Mesothelial cell of epicardium (in vitro differentiated cells): ENCODE data around the gene NACA. TPM values are rescaled to one million over a fixed set of nuclear protein-coding genes. Genes with fewer than 3 reads are reported as not detected.
A peak's percentile ranks its signal among the peaks of the same experiment; 100 is the strongest.

Experiments
- DNase-seq, 2 experiments: peaks; one replicate each; pipeline ENCODE4 v3.0.0; 2021; ENCODE audit warnings: low spot score in 2 of 2; ENCODE audit not compliant: unreplicated experiment in 2 of 2
- H3K27ac Mint-ChIP-seq: 2 replicates; pipeline ENCODE4 v1.8.0; 2021; ENCODE audit warnings: mixed read lengths
- H3K27me3 Mint-ChIP-seq: 2 replicates; pipeline ENCODE4 v1.8.0; 2021; ENCODE audit warnings: low read depth, mixed read lengths
- H3K36me3 Mint-ChIP-seq: 2 replicates; pipeline ENCODE4 v1.8.0; 2021; ENCODE audit warnings: mixed read lengths
- H3K4me1 Mint-ChIP-seq: 2 replicates; pipeline ENCODE4 v1.8.0; 2021; ENCODE audit warnings: mixed read lengths
- H3K4me3 Mint-ChIP-seq: 2 replicates; pipeline ENCODE4 v1.8.0; 2021; ENCODE audit warnings: mild to moderate bottlenecking, moderate library complexity, mixed read lengths
- H3K9me3 Mint-ChIP-seq: 2 replicates; pipeline ENCODE4 v1.8.0; 2021; ENCODE audit warnings: mixed read lengths
- total RNA-seq: library from RNA; stranded (reverse); gene quantifications from 3 replicates; pipeline ENCODE4 v1.2.1, GENCODE V29; 2021
- TF ChIP-seq, protein P1 (sequence below): fragments of 200-600 bp; sonication (generic); IDR thresholded peaks from one replicate; pipeline ENCODE4 v1.5.0; 2021; ENCODE audit warnings: antibody characterized with exemption; ENCODE audit not compliant: unreplicated experiment

NACA gene
- total RNA-seq, 1 donor from 2014 or later, result 919 TPM

- TF ChIP-seq, protein P1, sequence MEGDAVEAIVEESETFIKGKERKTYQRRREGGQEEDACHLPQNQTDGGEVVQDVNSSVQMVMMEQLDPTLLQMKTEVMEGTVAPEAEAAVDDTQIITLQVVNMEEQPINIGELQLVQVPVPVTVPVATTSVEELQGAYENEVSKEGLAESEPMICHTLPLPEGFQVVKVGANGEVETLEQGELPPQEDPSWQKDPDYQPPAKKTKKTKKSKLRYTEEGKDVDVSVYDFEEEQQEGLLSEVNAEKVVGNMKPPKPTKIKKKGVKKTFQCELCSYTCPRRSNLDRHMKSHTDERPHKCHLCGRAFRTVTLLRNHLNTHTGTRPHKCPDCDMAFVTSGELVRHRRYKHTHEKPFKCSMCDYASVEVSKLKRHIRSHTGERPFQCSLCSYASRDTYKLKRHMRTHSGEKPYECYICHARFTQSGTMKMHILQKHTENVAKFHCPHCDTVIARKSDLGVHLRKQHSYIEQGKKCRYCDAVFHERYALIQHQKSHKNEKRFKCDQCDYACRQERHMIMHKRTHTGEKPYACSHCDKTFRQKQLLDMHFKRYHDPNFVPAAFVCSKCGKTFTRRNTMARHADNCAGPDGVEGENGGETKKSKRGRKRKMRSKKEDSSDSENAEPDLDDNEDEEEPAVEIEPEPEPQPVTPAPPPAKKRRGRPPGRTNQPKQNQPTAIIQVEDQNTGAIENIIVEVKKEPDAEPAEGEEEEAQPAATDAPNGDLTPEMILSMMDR, result no peak
- Mint-ChIP-seq H3K27me3 (no peaks in the 10 kb centered on the region), H3K36me3 (peaks cover 32% of the 10 kb centered on the region), H3K27ac (peak overlapping the region; percentile 99), H3K4me1 (peaks cover 67% of the 10 kb centered on the region), H3K9me3 (no peaks in the 10 kb centered on the region), H3K4me3 (peak overlapping the region; percentile 98)
- no peak for DNase-seq
Measured at GRCh38 chr12:56721721-56722120, 3.4 kb downstream of the NACA start.

DNA sequence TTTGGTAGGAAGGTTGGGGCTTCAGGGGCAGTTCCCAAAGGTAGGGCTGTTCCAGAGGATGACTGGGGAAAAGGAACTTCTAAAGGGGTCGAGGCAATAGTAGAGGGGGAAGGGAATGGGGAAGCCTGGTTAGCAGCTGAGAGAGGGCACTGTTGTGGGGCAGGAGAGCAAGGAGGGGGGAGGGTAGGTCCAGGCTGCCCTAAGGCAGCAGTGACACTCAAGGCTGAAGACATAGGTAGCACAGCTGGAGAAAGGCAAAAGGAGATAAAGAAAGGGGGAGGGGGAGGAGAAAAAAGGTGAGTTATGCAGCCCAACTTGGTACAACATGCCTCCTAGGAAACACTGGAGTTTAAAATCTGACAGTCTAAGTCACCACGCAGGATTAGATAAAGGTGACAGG, 3.9 kb downstream of the NACA start:
- Mint-ChIP-seq H3K27me3 (no peaks in the 10 kb centered on the region), H3K4me1 (peaks cover 72% of the 10 kb centered on the region), H3K36me3 (peaks cover 34% of the 10 kb centered on the region), H3K9me3 (no peaks in the 10 kb centered on the region), H3K27ac (peak overlapping the region; percentile 99), H3K4me3 (no peak overlapping the region)
- TF ChIP-seq, protein P1, result no peak
- no peak for DNase-seq

DNA sequence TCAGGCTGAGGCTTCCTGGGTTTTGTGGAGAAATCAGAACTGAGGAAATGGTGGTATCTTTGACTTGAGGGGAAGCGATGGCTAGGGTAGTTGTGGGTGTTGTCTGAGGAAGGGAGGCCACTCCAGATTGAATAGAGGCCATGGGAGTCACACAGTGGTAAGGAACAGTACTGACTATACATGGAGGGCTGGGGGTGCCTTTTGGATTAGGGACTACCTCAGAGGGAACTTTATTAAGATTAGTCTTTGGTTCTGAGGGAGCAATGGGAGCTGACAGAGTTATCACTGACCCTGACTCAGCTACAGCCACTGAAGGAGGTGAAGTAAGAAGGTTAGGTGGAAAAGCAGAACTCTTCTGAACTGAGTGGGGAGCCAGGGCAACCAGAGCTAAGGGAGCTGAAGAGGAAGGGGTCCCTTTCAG, 4.4 kb downstream of the NACA start:
- H3K27me3 Mint-ChIP-seq, result no peaks in the 10 kb centered on the region
- no peaks in the 10 kb centered on the region for H3K9me3 Mint-ChIP-seq
- TF ChIP-seq, protein P1, result no peak
- H3K36me3 Mint-ChIP-seq, result peaks cover 36% of the 10 kb centered on the region
- peak overlapping the region; percentile 99 for H3K27ac Mint-ChIP-seq
- DNase-seq, result no peak
- peak overlapping the region; percentile 11 for H3K4me3 Mint-ChIP-seq
- H3K4me1 Mint-ChIP-seq, result peaks cover 74% of the 10 kb centered on the region

- Mint-ChIP-seq H3K9me3 (no peaks in the 10 kb centered on the region), H3K4me1 (peaks cover 84% of the 10 kb centered on the region), H3K27ac (peak overlapping the region; percentile 63), H3K36me3 (peaks cover 46% of the 10 kb centered on the region), H3K4me3 (no peak overlapping the region), H3K27me3 (no peaks in the 10 kb centered on the region)
- TF ChIP-seq, protein P1, result no peak
- DNase-seq, result no peak
Measured at GRCh38 chr12:56719056-56719455, 6.0 kb downstream of the NACA start.

- Mint-ChIP-seq H3K36me3 (peaks cover 47% of the 10 kb centered on the region), H3K9me3 (no peaks in the 10 kb centered on the region), H3K4me1 (peaks cover 81% of the 10 kb centered on the region), H3K27ac (peak overlapping the region; percentile 63), H3K4me3 (no peak overlapping the region), H3K27me3 (no peaks in the 10 kb centered on the region)
- TF ChIP-seq, protein P1, result no peak
- no peak for DNase-seq
Measured at GRCh38 chr12:56718636-56719035, 6.5 kb downstream of the NACA start.

GRCh38 chr12:56718149-56718548, 7.0 kb downstream of the NACA start:
- TF ChIP-seq, protein P1, result no peak
- Mint-ChIP-seq H3K9me3 (no peaks in the 10 kb centered on the region), H3K27me3 (no peaks in the 10 kb centered on the region), H3K36me3 (peaks cover 52% of the 10 kb centered on the region), H3K27ac (no peak overlapping the region), H3K4me3 (no peak overlapping the region), H3K4me1 (peaks cover 76% of the 10 kb centered on the region)
- DNase-seq, result no peak
